HG03139 (cell line): Measurements from ENCODE around the gene CNP.

Source experiments
- ATAC-seq: cut with Tn5 transposase; IDR thresholded peaks from one replicate; pipeline ENCODE4 v1.9.1; 2021; ENCODE audit not compliant: unreplicated experiment

CNP gene

DNA sequence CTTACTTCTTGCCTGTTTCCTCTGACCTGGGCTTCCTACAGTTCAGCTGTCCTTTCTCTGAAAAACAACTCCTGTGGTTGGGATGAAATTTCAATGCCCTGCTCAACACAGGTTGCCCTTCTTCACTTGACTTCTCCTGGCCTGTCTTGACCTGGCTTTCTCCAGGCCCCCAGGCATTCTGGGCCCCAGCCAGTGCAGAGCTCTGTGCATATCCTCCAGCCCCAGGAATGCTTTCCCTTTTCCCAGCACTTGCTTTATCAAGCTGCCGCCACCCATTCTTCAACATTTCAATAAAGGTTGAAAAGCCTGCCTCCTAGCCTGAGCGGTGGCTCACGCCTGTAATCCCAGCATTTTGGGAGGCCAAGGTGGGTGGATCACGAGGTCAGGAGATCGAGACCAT lies 25.4 kb upstream of the CNP start:
- ATAC-seq: no peak

DNA sequence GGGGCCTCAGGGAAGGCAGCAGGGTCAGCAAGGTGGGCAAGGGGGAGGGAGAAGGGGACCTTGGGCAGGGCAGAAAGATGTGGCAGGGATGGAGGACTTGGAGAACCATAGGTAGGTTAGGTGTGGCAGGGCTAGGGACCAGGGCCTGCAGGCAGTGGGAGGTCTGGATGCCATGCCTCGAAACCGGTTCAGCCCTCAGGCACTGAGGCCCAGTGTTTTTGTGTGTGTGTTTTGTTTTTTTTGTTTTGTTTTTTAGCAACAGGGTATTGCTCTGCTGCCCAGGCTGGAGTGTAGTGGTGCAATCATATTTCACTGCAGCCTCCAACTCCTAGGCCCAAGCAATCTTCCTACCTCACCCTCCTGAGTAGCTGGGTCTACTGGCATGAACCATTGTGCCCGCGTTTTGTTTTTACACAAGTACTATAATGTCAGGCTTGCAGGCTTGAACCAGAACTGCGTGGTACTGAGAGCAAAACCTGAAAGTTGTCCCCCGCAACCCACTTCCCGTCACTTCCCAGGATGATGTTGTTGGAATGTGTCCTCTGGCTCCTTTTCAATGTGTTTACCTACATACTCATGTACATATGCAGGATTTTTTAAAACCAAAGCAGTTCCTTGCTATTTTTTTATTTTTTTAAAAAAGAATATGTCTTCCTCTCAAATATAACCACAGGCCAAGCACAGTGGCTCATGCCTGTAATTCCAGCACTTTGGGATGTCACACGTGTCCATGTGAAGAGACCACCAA lies 23.8 kb upstream of the CNP start:
- ATAC-seq: no peak

DNA sequence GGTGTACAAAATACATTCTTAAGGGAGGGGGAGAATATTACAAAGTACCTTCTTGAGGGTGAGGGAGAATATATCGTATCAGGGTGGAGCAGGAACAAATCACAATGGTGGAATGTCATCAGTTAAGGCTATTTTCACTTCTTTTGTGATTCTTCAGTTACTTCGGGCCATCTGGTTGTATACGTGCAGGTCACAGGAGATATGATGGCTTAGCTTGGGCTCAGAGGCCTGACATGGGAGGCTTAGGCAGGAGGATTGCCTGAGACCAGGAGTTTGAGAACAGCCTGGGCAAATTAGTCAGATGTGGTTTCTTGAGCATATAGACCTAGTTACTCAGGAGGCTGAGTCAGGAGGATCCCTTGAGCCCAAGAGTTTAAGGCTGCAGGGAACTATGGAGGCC lies 23.1 kb upstream of the CNP start:
- ATAC-seq: no peak

DNA sequence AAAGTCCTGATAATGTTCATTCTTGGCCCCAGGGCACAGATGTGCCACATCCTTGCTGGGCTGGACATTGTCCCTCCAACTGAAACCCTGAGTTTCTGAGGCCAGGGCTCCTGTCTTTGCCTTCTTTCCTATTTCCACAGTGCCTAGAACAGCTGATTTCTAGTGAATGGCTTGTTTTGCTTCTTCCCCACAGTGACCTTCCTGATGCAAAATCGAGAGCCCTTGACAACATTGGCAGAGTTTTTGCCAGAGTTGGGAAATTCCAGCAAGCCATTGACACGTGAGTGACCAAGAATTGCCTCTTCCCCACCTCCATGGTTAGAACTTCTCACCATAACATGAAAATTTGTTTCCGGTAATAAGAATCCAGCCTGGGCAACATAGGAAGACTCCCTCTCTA lies 21.7 kb upstream of the CNP start:
- no peak for ATAC-seq

DNA sequence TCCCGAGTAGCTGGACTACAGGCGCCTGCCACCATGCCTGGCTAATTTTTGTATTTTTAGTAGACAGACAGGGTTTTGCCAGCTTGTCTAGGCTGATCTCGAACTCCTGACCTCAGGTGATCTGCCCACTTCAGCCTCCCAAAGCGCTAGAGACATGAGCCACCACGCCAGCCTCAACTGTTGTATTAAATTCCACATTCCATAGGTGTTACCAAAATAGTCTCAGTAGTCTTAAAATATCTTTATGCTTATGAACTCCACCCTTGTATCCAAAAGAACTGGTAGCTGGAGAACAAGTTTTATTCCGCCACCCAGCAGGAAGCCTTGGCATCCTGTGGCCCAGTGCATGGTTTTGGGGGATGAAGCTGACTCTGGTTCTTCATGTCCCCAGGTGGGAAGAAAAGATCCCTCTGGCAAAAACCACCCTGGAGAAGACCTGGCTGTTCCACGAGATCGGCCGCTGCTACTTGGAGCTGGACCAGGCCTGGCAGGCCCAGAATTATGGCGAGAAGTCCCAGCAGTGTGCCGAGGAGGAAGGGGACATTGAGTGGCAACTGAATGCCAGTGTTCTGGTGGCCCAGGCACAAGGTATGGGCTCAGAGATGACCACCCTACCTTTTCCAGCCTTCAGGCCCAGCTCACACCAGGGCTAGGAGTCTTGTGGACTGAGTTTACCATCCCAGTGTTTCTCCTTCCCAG lies 17.7 kb upstream of the CNP start:
- no peak for ATAC-seq

DNA sequence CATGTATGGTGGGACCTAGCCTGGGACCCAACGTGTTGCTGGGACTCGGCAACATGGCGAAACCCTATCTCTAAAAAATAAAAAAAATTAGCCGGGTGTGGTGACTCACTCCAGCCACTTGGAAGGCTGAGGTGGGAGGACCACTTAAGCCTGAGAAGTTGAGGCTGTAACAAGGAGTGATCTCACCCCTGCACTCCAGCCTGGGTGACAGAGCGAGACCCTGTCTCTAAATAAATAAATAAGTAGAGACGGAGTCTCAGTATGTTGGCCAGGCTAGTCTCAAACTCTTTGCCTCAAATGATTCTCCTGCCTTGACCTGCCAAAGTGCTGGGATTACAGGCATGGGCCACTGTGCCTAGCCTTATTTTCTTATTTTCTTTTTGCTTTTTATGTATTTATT lies 10.1 kb upstream of the CNP start:
- ATAC-seq: no peak

DNA sequence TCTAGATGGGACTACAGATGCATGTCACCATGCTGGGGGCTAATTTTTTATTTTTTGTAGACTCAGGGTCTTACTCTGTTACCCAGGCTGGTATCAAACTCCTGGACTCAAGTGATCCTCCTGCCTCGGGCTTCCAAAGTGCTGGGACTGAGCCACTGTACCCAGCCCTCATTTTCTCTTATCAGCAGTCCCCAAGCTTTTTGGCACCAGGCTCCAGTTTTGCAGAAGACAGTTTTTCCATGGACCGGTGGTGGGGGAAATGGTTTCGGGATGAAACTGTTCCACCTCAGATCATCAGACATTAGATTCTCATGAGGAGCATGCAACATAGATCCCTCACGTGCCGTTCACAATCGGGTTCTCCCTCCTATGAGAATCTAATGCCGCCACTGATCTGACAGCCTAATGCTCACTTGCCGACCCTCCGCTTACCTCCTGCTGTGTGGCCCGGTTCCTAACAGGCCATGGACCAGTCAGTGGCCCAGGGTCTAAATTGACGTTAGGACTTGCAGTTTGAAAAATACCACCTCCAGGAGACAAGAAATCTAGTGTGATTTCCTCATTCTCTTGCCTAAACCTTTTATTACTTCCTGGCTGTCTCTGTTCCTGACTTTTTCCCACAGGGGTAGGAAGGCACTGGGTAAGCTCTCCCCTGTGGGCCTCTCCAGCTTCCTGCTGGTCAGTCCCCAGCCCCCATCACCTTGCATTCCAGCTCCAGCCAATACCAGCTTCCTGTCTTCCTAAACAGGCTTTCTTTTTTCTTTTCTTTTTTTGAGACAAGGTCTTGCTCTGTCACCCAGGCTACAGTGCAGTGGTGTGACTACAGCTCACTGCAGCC lies 9.3 kb upstream of the CNP start:
- no peak for ATAC-seq

DNA sequence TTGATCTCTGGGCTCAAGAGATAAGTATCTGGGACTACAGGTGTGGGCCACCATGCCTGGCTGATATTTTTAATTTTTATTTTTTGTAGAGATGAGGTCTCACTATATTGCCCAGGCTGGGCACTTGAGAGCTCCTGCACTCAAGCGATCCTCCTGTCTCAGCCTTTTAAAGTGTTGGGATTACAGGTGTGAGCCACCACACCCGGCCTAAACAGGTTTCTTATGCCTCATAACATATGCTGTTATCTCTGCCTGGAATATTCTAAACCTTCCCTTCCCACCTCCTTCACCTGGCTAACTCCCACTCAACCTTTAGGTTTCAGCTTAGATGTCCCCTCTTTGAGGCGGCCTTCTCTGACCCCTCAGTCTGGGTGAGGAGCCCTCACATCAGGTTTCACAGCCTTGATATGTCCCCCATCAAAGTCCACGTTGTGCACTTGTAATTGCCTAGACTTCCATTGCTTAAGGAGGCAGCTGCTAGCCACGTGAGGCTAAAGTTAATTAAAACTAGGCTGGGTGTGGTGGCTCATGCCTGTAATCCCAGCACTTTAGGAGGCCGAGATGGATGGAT lies 8.6 kb upstream of the CNP start:
- ATAC-seq: no peak

DNA sequence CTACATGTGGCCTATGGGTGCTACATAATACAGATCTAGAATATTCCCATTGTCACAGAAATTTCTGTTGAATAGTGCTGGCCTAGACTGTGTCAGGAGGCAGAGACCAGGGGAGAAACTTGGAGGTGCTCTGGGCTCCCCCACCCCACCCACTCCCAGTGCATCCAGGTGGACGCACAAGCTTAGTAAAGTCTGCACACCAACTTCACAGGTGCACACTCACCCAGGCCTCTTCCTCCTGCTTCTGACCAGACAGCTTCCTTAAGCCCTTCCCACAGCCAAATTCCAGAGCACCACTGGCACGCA lies 7.6 kb upstream of the CNP start:
- no peak for ATAC-seq

DNA sequence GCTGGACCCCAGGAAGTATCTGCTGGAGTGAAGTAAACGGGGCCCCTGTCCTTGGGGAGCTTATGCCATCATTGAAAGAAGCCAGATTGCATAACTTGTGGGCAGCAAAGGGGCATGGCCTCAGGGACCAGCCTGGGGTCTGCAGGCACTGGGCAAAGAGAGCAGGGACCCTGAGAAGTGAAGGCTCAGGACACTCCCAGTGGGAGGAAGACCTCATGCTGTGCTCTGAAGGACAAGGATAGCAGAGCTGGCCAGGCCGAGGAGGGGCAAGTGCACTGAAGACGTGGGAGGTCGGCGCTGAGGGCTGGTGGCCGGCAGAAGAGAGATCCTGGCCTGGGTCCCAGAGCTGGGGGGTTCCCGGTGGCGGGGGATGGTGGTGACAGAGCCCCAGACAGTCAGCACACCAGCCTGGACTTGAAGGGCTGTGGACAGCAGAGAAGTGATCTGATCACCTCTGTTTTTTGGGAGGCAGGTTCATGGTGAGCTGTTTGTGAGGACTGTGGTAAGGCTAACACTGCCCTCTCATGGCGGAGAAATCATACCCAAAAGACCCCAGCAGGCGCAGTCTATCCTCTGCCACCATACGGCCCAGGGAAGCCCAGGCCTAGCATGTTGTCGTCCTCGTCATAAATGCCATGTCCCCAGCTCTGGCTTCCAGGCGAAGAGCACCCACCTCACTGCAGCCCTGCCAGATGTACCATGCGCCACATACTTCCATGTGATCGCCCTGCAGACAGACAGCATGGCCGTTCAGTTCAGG lies 7.1 kb upstream of the CNP start:
- ATAC-seq: no peak

DNA sequence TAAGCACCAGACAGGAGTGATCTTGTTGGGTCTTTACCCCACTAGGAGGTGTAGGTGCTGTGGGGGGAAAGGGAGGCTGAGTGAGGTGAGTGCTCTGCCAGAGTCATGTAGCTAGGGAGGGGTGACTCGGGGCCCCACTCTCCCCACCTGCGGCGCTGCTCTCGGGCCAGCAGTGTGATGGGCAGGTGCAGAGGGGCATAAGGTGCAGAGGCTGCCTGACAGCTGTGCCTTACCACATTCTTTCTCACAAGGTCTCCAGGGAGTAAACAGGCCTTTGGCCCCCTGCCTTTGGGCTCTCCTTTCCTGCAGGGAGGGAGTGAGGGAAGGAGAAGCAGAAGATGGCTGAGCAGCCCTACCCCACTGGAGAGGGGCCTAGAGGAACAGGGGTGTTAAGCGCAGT lies 4.5 kb upstream of the CNP start:
- no peak for ATAC-seq

DNA sequence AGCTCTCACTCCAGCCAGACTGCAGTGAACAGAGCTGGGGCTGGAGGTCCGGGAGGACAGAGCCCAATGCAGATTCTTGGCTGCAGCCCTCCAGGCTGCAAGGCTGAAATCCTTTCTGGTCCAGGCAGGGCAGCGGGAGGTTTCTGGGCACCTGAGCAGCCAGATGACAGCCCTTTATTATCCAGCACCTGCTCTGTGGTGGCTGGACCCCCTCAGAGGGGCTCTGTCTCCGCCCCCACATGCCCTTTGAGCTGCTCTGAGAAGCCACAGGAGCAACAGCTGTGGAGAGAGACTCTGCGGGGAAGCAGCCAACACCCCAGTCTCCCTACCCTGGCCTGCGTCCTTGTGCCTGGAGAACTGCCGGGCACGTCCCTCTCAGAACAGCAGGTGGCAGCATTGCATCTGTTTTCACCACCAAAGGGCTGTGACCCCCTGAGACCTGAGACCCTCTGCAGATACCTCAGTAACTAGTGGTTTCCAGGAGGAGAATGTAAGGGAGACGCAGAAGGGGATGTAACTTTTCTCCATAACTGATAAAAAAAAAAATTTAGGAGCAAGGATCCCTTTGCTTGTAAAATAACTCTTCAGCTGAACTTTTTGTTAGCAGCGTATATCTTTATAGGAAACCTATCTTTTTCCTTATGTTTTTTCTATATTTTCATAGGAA lies 3.7 kb upstream of the CNP start:
- ATAC-seq: no peak

DNA sequence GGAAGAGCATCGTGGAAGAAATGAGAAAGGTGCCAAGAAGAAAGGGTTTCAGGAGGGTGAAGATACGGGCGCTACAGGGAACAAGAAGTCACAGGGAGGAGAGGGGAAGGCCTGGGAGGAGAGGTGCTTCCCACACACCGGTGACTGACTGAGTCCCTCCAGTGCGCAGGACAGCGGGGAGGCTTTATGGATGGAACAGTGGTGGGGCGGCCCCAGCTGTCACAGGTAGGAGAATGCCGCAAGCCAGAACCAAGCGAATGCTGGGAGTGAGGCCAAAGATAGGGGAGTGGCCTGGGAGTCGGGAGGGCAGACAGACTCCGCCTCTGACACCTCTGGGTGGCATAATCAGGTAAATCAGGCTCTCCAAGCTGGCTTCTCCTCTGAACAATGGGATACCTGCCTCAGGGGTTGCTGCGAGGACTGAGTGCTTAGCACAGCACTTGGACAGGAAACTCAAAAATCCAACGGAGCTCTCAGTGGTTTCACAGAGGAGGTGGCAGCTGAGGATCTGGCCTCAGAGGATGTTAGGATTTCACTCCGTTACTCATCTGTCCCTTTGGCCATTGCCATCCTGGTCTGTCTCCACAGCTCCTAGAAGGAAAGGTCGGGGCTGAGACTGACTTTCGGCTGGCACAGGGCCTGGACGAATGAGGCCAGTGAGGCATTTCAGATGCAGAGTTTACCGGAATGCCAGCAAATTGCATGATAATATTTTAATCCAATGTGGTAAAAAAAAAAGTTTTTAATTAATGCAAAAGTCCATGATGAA lies 717 bp upstream of the CNP start:
- ATAC-seq: no peak

DNA sequence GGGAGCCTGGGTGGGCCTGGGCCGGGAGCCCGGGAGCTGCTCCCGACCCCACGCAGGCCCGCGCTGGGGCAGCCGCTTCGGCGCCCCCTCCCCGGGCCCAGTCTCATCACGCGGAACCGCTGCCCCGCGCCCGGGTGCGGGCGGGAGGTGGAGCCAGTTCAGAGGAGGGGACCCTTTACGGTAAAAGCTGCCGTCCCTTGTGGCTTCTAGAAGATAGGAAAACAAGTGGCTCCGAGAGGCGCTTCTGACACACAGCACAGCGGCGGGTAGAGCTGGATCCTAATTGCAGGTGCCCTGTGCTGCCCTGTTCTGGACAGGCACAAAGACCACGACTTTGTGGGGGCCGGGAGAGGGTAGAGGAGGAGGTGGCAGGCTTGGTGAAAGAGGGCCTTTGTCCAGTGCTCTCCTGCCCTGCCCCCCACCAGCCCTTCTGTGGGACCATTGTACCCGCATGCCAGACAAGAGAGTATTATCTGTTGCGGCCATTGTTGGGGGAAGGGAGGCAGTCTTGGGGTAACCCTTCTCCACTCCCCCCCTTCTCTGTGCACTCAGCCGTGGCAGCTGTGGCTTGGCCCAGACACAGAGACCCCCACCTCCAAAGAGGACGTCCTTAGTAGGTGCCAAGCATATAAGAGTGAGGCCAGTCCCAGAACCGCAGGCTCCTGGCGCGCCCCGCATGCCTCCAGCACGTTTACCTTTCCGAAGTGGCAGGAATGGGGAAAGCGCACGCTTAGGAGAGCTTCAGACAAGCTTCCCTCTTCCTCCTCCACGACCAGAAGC lies 736 bp downstream of the CNP start:
- no peak for ATAC-seq

DNA sequence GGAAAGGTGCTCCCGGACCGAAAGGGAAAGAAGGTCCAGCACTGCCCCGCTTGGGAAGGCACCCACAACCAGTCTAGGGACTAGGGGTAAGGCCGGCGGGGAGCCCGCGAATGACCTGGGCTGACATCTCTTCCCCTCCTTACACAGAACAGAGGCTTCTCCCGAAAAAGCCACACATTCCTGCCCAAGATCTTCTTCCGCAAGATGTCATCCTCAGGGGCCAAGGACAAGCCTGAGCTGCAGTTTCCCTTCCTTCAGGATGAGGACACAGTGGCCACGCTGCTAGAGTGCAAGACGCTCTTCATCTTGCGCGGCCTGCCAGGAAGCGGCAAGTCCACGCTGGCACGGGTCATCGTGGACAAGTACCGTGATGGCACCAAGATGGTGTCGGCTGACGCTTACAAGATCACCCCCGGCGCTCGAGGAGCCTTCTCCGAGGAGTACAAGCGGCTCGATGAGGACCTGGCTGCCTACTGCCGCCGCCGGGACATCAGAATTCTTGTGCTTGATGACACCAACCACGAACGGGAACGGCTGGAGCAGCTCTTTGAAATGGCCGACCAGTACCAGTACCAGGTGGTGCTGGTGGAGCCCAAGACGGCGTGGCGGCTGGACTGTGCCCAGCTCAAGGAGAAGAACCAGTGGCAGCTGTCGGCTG lies 1.5 kb downstream of the CNP start:
- no peak for ATAC-seq

DNA sequence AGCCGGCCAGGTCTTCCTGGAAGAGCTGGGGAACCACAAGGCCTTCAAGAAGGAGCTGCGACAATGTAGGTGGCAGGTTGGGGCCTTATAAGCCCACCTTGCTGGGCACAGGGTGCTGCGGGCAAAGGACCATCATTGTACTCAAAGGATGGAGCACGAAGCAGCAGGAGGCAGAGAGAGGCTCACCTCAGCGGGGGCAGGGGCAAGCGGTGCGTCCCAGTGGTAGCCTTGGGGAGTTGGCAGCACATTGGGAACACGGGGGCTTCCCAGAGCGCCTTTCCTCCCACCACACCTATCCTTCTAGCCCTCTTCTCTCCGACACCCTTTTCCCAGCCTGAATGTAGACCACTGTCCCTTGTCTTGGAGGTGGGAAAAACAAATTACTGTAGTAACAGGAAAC lies 2.1 kb downstream of the CNP start:
- no peak for ATAC-seq

DNA sequence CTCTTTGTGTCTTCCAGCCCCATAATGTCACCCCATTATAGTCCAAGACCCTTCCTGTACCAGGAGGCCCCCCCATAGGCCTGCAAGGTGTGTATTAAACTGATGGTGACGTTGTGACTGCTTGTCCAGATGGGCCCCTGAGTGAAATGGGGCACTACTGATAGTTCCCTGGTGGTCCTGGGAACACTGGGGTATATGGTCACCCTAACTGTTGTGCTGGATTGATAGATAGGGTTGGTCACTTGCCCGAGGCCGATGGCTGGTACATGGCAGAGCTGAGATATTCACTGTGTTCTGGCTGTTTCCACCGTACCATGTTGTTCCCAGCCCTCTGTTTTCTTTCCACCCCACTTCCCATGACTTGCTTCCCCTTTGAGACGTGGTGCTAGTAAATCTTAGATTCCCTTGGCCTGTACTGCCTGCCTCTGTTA lies 4.3 kb downstream of the CNP start:
- ATAC-seq: no peak

DNA sequence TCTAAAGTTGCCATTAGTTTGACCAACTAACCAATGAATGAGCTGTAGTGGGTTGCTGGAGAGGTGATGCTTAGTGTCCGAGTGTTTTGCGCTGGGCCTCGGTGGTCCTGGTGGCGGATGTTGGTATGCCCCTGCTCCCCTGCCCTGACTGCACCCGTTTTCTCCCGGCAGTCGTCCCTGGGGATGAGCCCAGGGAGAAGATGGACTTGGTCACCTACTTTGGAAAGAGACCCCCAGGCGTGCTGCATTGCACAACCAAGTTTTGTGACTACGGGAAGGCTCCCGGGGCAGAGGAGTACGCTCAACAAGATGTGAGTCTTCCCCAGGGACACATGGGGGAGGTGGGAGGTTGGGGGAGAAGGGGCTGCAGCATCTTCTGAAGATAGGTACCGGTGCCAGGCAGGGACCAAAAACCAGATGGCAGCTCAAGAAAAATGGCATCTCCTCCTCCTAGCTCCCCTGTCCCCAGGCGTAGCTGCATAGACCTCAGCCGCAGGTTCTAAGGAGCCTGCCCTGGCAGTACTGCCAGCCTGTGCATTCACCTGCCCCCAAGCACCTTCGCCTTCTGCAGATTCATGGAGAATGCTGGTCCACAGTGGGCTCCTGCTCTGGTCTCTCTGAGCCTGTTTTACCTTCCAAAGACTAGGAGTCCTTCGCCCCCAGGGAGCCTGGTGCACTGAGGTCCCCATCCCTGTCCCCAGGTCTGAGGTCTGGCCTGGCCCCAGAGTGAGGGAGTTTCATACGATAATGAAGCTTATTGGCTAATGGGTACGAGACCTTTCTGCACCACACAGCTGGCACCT lies 5.3 kb downstream of the CNP start:
- no peak for ATAC-seq
